ENCODE data around the gene SLC16A13.

GRCh38 chr17:7011415-7011814 lies 24.4 kb upstream of the SLC16A13 start:
- TF ChIP-seq POLR2A (IDR thresholded peaks at IDR 0.05; ENCODE audit: low read depth, low read length): no peak
- TF ChIP-seq TAF1 (IDR thresholded peaks at IDR 0.05; ENCODE audit: borderline replicate concordance, low read depth, low read length): no peak
- TF ChIP-seq POLR2AphosphoS5 (IDR thresholded peaks at IDR 0.05; ENCODE audit: low read depth, low read length): no peak

Measured in GM12892 (cell line).